Epithelial cell of esophagus (primary cell): Measurements from ENCODE around the gene TOMM40L.

Experiments used
- DNase-seq: peaks from one replicate; pipeline ENCODE4 v3.0.0; 2010; ENCODE audit warnings: low read depth
- H3K4me3 ChIP-seq: 2 replicates; pipeline ENCODE4 v1.5.1; 2011; ENCODE audit warnings: mild to moderate bottlenecking, low read length, control low read depth
- TF ChIP-seq, protein P1 (sequence below): IDR thresholded peaks from 2 replicates; pipeline ENCODE4 v1.5.1; 2011; ENCODE audit warnings: low read depth, mild to moderate bottlenecking, low read length, control low read depth, inconsistent platforms; ENCODE audit not compliant: insufficient read depth; ENCODE audit errors: missing control alignments

The TOMM40L gene

DNA sequence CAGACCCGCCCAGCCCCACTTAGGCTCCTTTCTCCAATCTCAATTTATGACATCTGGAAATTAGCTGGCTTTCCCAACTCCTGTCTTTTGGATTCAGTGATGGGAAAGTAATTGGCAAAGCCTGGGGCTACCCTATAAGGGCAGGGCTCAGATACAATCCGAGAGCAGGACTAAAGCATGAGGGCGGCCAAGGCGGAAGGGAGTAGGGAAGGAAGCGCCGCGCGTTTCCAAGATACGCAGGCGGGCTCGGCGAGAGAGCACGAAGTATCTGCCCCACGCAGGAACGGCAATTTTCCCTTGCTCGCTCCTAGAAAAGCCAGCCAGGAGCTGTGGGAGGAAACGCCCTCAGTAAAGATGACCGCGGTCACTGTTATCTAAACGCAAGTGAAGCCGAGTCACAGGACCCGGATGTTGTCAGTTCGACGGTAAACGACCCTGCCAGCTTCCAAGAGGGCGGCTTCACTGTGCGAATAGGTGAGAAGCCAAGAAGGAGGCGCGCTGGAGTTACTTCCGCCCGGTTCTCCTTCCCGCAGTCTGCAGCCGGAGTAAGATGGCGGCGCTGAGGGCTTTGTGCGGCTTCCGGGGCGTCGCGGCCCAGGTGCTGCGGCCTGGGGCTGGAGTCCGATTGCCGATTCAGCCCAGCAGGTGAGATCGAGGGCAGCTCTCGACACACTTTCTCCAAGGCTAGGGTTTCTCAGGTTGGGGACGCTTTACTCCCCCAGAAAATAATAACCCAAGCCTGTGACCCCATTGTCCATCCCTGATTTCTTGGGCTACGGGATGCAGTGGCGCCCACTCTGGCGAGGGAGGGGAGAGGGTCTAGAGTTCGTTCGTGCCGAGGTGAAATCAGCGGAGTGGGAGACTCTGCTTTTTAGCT is 23.8 kb upstream of the TOMM40L start, which contains the start of gene NDUFS2:
Gene NDUFS2, plus strand, starts transcription at position 532 of the 877 bp plus-strand sequence. Its CDS starts 19 bp downstream, at position 551.
- H3K4me3 ChIP-seq = peak within 1 kb of the TSS; percentile 99
- peak; percentile 99 for DNase-seq
- TF ChIP-seq, protein P1, sequence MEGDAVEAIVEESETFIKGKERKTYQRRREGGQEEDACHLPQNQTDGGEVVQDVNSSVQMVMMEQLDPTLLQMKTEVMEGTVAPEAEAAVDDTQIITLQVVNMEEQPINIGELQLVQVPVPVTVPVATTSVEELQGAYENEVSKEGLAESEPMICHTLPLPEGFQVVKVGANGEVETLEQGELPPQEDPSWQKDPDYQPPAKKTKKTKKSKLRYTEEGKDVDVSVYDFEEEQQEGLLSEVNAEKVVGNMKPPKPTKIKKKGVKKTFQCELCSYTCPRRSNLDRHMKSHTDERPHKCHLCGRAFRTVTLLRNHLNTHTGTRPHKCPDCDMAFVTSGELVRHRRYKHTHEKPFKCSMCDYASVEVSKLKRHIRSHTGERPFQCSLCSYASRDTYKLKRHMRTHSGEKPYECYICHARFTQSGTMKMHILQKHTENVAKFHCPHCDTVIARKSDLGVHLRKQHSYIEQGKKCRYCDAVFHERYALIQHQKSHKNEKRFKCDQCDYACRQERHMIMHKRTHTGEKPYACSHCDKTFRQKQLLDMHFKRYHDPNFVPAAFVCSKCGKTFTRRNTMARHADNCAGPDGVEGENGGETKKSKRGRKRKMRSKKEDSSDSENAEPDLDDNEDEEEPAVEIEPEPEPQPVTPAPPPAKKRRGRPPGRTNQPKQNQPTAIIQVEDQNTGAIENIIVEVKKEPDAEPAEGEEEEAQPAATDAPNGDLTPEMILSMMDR = no peak

DNA sequence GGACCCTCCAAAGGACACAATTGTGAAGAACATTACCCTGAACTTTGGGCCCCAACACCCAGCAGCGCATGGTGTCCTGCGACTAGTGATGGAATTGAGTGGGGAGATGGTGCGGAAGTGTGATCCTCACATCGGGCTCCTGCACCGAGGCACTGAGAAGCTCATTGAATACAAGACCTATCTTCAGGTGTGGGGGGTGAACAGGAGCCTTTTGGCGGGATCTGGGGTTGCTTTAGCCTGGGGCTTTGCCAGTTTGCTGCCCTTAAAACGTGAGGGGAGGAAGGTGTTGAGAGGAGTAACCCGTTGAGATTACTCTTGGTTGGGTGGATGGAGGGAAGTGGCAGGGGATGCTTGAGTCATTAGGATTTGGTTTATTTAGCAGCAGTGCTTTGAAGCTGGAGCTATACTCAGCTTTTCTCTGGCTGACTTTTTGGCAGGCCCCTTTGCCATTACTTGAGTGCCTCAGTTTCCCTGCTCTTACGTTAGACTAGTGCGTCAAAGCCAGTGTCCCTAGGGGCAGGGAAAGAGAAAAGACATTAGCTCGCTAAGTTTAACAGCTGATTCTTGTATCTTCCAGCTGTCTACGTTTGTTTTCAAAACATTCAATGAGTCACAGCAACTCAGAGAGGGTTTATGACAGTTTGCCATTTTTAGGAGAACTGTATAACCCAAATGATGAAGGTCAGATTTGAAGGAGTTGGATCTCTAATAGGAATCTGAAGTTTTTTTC is 19.3 kb upstream of the TOMM40L start:
- TF ChIP-seq, protein P1 = no peak
- no peak overlapping the region for H3K4me3 ChIP-seq
- DNase-seq = no peak

DNA sequence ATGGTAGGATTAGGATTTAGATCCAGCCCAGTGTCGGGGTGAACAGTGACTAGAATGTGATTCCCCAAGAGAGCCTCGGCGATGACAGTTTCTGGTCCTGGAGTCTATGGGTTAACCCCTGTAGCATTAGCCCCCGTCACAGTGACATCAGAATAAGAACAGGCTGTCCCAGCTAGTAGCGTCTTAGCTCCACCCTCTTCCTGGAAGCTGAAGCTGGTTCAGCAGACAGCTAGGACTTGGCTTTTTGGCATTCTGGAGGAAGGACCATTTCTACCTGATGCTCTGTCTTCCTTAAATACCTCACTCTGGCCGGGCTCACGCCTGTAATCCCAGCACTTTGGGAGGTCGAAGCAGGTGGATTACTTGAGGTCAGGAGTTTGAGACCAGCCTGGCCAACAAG is 18.7 kb upstream of the TOMM40L start:
- DNase-seq = no peak
- TF ChIP-seq, protein P1 = no peak
- no peak overlapping the region for H3K4me3 ChIP-seq

DNA sequence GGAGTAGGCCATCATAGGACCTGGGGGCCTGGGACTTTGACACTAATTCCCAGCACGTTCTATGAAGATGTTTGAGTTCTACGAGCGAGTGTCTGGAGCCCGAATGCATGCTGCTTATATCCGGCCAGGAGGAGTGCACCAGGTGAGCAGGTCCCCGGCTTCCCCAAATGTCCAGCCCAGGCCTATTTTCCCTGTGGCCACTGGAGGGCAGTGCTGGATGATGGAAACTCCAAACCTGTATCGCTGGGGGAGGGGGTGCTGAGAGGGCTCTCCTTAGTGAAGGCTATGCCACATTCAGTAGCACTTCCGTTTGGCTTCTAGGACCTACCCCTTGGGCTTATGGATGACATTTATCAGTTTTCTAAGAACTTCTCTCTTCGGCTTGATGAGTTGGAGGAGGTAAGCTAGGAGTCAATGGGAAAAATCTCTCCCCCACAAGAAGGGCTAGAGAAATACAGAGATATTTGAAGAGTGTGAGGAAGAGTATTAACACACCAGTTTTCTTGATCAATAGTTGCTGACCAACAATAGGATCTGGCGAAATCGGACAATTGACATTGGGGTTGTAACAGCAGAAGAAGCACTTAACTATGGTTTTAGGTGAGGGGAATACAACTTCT is 16.0 kb upstream of the TOMM40L start:
- DNase-seq = peak; percentile 76
- no peak overlapping the region for H3K4me3 ChIP-seq
- TF ChIP-seq, protein P1 = peak; percentile 91

DNA sequence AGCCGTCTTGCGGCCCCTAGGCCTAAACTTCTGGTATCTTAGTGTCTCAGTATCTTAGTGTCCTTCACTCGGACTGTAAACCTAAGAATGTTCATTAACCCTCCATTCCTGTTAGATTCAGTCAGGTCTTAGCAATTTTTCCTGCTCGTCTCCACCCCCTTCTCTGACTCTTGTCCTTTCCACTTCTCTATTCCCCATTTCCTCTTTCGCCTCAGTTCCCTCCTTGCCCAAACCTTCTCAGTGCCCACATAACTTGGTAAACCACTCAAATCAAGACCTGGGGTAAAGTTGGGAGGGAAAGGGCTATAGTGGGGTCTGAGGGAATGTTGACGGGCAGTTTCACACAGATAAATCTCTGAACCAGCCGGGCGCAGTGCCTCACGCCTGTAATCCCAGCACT is 11.5 kb upstream of the TOMM40L start:
- H3K4me3 ChIP-seq = no peak overlapping the region
- TF ChIP-seq, protein P1 = no peak
- no peak for DNase-seq

DNA sequence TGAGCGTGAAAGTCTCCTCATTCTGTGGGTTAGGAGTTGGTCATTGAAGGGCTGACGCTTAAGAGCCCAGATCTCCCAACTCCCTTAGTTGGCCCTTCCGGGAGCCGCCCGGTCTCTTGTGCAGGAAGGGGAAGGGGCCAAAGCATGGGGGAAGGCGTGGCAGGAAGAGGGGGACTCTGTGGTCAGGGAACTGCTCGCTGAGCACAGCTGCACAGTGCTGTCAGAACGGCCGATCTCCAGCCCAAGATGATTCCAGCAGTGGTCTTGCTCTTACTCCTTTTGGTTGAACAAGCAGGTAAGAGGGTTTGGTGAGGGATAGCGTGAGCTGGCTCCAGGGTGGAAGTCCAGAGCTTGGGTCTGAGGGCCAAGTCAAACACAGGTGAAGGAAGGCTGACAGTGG is 10.8 kb upstream of the TOMM40L start, which contains the start of gene FCER1G:
Gene FCER1G, plus strand, starts transcription at position 220 of the 400 bp plus-strand sequence. Its CDS starts 27 bp downstream, at position 247.
- TF ChIP-seq, protein P1 = no peak
- no peak within 1 kb of the TSS for H3K4me3 ChIP-seq
- DNase-seq = no peak
